Hepatocyte (in vitro differentiated cells): ENCODE data around the gene STIP1. TPM values are rescaled to one million over a fixed set of nuclear protein-coding genes. Genes with fewer than 3 reads are reported as not detected.

ENCODE experiments used
- DNase-seq: peaks from one replicate; pipeline ENCODE4 v3.0.0-alpha.2; 2016; ENCODE audit warnings: low spot score
- H2AFZ ChIP-seq: fragments of 200-600 bp; sonication (generic); 2 replicates; pipeline ENCODE4 v1.6.0; 2016; ENCODE audit warnings: antibody characterized with exemption, mild to moderate bottlenecking
- H3K27ac ChIP-seq: fragments of 200-600 bp; sonication (generic); 2 replicates; pipeline ENCODE4 v1.5.1; 2016; ENCODE audit warnings: mild to moderate bottlenecking
- H3K27me3 ChIP-seq: fragments of 200-600 bp; sonication (generic); 2 replicates; pipeline ENCODE4 v1.6.1; 2016
- H3K36me3 ChIP-seq: fragments of 200-600 bp; sonication (generic); replicated peaks from 2 replicates; pipeline ENCODE4 v1.5.1; 2016; ENCODE audit warnings: low read depth; ENCODE audit not compliant: insufficient read depth
- H3K4me1 ChIP-seq: fragments of 200-600 bp; sonication (generic); 2 replicates; pipeline ENCODE4 v1.5.1; 2016; ENCODE audit warnings: mild to moderate bottlenecking, moderate library complexity; ENCODE audit not compliant: insufficient read depth
- H3K4me2 ChIP-seq: fragments of 200-600 bp; sonication (generic); 2 replicates; pipeline ENCODE4 v1.6.0; 2016
- H3K4me3 ChIP-seq: fragments of 200-600 bp; sonication (generic); 2 replicates; pipeline ENCODE4 v1.5.1; 2016; ENCODE audit warnings: mild to moderate bottlenecking
- H3K79me2 ChIP-seq: fragments of 200-600 bp; sonication (generic); 2 replicates; pipeline ENCODE4 v1.6.0; 2017; ENCODE audit warnings: mild to moderate bottlenecking
- H3K9me2 ChIP-seq: fragments of 200-600 bp; sonication (generic); replicated peaks from 2 replicates; pipeline ENCODE4 v1.6.0; 2017; ENCODE audit warnings: mild to moderate bottlenecking; ENCODE audit not compliant: insufficient read depth
- H3K9me3 ChIP-seq: fragments of 200-600 bp; sonication (generic); 2 replicates; pipeline ENCODE4 v1.5.1; 2016; ENCODE audit warnings: low read depth, mild to moderate bottlenecking
- H4K20me1 ChIP-seq: fragments of 200-600 bp; sonication (generic); 2 replicates; pipeline ENCODE4 v1.6.0; 2016; ENCODE audit warnings: mild to moderate bottlenecking; ENCODE audit not compliant: insufficient read depth, poor library complexity, severe bottlenecking
- EZH2 ChIP-seq: fragments of 200-600 bp; sonication (generic); IDR thresholded peaks from 2 replicates; pipeline ENCODE4 v1.6.1; 2016; ENCODE audit warnings: antibody characterized with exemption, mild to moderate bottlenecking, borderline replicate concordance
- EZH2phosphoT487 ChIP-seq: fragments of 200-600 bp; sonication (generic); IDR thresholded peaks from one replicate; pipeline ENCODE4 v1.6.1; 2018; ENCODE audit warnings: antibody characterized with exemption, mild to moderate bottlenecking, low read depth, moderate library complexity; ENCODE audit not compliant: unreplicated experiment, severe bottlenecking
- WGBS: methylation state at CpG from one replicate; pipeline ENCODE4 v1.1.6; 2016; ENCODE audit warnings: low lambda C conversion rate; ENCODE audit errors: missing lambda C conversion rate; 5-methylcytosine and 5-hydroxymethylcytosine counted together
- polyA plus RNA-seq: library from polyadenylated mRNA; unstranded; fragments of >200 nt; fragmentation: Nextera tagmentation; extraction: Ambion mirVana; gene quantifications from 2 replicates; pipeline ENCODE4 v1.2.1, GENCODE V29; 2016
- total RNA-seq: library from RNA; depleted of rRNA; stranded (reverse); fragments of >200 nt; gene quantifications from 2 replicates; pipeline ENCODE4 v1.2.3, GENCODE V29; 2014
- TF ChIP-seq, protein P1 (sequence below): fragments of 200-600 bp; sonication (generic); IDR thresholded peaks from 2 replicates; pipeline ENCODE4 v1.5.1; 2016; ENCODE audit warnings: antibody characterized with exemption, mild to moderate bottlenecking; ENCODE audit not compliant: poor library complexity

STIP1 gene
- total and polyA plus RNA-seq, 2 experiments from 2014 or later: 113 to 131 TPM

DNA sequence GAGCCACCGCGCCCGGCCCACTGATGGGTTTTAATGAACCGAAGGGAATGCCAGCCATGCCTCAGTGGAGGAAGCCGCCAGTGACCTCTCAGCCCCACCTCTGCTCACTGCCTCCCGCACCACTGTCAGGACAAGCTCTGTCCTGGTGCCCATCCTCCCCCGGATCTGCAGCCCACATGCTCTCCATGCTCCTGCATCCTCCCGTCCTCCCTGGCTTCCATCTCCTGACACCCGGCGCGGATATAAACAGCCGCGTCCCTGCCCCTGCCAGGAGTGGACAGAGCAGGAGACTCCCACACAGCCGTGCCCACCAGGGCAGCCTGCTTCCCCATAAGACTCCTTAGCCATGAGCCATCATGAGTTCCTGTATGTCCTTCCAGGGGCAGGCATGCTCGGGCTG is 46.9 kb upstream of the STIP1 start:
- H3K36me3 ChIP-seq: no peaks in the 10 kb centered on the region
- no peaks in the 10 kb centered on the region for H3K9me3 ChIP-seq
- no peak for TF ChIP-seq EZH2
- TF ChIP-seq, protein P1, sequence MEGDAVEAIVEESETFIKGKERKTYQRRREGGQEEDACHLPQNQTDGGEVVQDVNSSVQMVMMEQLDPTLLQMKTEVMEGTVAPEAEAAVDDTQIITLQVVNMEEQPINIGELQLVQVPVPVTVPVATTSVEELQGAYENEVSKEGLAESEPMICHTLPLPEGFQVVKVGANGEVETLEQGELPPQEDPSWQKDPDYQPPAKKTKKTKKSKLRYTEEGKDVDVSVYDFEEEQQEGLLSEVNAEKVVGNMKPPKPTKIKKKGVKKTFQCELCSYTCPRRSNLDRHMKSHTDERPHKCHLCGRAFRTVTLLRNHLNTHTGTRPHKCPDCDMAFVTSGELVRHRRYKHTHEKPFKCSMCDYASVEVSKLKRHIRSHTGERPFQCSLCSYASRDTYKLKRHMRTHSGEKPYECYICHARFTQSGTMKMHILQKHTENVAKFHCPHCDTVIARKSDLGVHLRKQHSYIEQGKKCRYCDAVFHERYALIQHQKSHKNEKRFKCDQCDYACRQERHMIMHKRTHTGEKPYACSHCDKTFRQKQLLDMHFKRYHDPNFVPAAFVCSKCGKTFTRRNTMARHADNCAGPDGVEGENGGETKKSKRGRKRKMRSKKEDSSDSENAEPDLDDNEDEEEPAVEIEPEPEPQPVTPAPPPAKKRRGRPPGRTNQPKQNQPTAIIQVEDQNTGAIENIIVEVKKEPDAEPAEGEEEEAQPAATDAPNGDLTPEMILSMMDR: no peak
- TF ChIP-seq EZH2phosphoT487: no peak
- H2AFZ ChIP-seq: no peak overlapping the region
- H3K27me3 ChIP-seq: no peaks in the 10 kb centered on the region
- DNase-seq: no peak
- H3K4me3 ChIP-seq: no peak overlapping the region
- no peak overlapping the region for H3K4me2 ChIP-seq
- no peaks in the 10 kb centered on the region for H3K4me1 ChIP-seq
- no peaks in the 10 kb centered on the region for H4K20me1 ChIP-seq
- H3K27ac ChIP-seq: no peak overlapping the region
- no peaks in the 10 kb centered on the region for H3K9me2 ChIP-seq
- H3K79me2 ChIP-seq: no peaks in the 10 kb centered on the region
- WGBS: 75% methylated on average over 14 of the region's 15 CpGs

DNA sequence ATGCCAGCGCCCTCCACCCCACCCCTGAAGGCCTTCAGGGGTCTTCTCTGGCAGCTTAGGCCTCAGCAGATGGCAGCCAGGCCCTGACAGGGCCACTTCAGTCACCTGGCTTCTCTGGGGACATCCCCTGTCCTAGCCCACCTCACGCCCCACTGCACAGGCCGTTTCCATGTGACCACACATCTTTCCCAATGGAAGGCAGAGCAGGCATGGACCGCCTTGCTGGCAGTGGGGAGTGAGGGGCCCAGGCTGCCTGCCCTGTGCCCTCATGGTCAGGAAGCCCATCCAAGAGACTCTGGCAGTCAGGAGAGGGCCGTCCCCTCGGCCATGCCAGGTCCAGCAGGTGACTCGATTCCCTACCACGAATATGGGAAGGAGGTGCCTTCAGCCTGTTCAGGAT is 45.9 kb upstream of the STIP1 start:
- Histone ChIP-seq H3K27ac (no peak overlapping the region), H3K4me2 (no peak overlapping the region), H2AFZ (no peak overlapping the region), H3K9me3 (no peaks in the 10 kb centered on the region), H3K79me2 (no peaks in the 10 kb centered on the region), H3K9me2 (no peaks in the 10 kb centered on the region), H4K20me1 (no peaks in the 10 kb centered on the region), H3K27me3 (no peaks in the 10 kb centered on the region), H3K36me3 (no peaks in the 10 kb centered on the region), H3K4me1 (no peaks in the 10 kb centered on the region), H3K4me3 (no peak overlapping the region)
- DNase-seq: no peak
- WGBS: 95% methylated on average over 8 of the region's 8 CpGs
- TF ChIP-seq, protein P1: no peak
- TF ChIP-seq EZH2phosphoT487 (no peak), EZH2 (no peak)

DNA sequence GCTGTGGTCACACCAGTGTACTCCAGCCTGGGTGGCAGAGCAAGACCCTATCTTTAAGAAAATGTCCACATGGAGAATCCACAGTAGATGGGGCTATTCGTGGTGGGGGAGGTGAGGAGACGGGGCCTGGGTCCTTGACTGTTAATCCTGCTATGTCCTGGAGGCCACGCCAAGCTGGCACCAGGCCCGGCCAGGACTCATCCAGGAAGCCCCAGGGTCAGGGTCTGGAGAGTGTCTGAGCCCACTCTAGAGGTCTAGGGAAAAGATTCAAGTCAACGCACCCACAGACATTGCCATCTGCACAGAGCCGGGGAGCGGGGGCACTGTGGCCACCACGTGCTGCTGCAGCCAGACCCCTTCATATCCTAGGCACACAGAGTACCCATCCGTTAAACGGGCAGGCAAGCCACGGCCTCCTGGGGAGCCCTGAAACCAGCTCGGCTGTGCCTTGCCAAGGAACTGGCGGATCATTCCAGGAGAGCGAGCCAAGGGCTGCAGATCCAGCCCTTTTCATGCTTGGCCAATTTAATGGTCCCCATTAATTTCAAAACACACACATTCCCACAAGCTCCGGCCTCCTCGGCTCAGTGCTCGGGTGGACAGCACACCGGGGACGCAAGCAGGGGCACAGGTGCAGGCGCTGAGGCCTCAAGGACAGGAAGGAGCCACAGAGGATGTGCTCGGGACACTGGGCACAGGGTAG is 44.7 kb upstream of the STIP1 start:
- Histone ChIP-seq H3K79me2 (no peaks in the 10 kb centered on the region), H3K27ac (no peak overlapping the region), H3K4me3 (no peak overlapping the region), H2AFZ (no peak overlapping the region), H4K20me1 (no peaks in the 10 kb centered on the region), H3K9me2 (no peaks in the 10 kb centered on the region), H3K4me1 (no peaks in the 10 kb centered on the region), H3K36me3 (no peaks in the 10 kb centered on the region), H3K27me3 (no peaks in the 10 kb centered on the region), H3K9me3 (no peaks in the 10 kb centered on the region), H3K4me2 (no peak overlapping the region)
- DNase-seq: no peak
- 91% methylated on average over 21 of the region's 21 CpGs for WGBS
- TF ChIP-seq, protein P1: no peak
- TF ChIP-seq EZH2phosphoT487: no peak
- no peak for TF ChIP-seq EZH2
